ENCODE data around the gene HSPBP1. TPM values are rescaled to one million over a fixed set of nuclear protein-coding genes. Genes with fewer than 3 reads are reported as not detected.

HSPBP1 gene
- total RNA-seq, 1 experiment from 2014 or later, result 63.0 TPM

DNA sequence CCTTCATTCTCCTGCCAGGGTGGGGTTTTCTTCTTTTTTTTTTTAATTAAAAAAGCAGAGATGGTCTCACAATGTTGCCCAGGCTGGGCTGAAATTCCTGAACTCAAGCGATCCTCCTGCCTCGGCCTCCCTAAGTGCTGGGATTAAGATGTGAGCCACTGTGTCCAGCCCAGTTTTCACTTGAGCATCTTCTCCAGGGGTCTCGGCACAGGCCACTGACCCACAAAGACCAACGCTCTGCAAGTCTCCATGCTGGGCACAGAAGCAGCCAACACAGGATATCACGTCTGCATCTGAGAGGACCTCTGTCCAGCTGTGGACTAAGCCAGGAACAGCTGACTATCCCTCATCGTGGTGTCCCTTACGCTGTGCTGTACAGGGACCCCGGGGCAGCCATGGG is 41.9 kb downstream of the HSPBP1 start:
- DNase-seq (ENCODE audit: low read depth, low spot score) (no peak), ATAC-seq (no peak)
- no peak overlapping the region for H3K9ac ChIP-seq (ENCODE audit: low read length)
- no TSS peak for BruUV-seq (replicated peaks)
- TF ChIP-seq TCF7L2 (IDR thresholded peaks at IDR 0.05; ENCODE audit: borderline replicate concordance, extremely low read depth, insufficient read depth, insufficient read length) (no peak), CEBPB (IDR thresholded peaks at IDR 0.05; ENCODE audit: low read depth) (no peak), SP1 (IDR thresholded peaks at IDR 0.05; ENCODE audit: low read depth) (no peak), RAD21 (IDR thresholded peaks at IDR 0.05; ENCODE audit: low read depth) (no peak), ZNF274 (IDR thresholded peaks at IDR 0.05; ENCODE audit: low read depth, low read length) (no peak), SRF (IDR thresholded peaks at IDR 0.05; ENCODE audit: low read depth) (no peak), FOSL1 (IDR thresholded peaks at IDR 0.05; ENCODE audit: low read depth) (no peak), ELF1 (IDR thresholded peaks at IDR 0.05; ENCODE audit: borderline replicate concordance, low read depth) (no peak), JUND (IDR thresholded peaks at IDR 0.05) (no peak), POLR2A (IDR thresholded peaks at IDR 0.05; ENCODE audit: borderline replicate concordance, extremely low read depth, insufficient read depth, insufficient read length) (no peak), SIN3A (IDR thresholded peaks at IDR 0.05; ENCODE audit: low read depth) (no peak), EZH2phosphoT487 (IDR thresholded peaks at IDR 0.05; ENCODE audit: borderline replicate concordance) (no peak), CBX3 (IDR thresholded peaks at IDR 0.05; ENCODE audit: low read depth) (no peak)
- TF ChIP-seq, protein P1, sequence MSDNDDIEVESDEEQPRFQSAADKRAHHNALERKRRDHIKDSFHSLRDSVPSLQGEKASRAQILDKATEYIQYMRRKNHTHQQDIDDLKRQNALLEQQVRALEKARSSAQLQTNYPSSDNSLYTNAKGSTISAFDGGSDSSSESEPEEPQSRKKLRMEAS (IDR thresholded peaks at IDR 0.05), result no peak
- TF ChIP-seq, protein P2, sequence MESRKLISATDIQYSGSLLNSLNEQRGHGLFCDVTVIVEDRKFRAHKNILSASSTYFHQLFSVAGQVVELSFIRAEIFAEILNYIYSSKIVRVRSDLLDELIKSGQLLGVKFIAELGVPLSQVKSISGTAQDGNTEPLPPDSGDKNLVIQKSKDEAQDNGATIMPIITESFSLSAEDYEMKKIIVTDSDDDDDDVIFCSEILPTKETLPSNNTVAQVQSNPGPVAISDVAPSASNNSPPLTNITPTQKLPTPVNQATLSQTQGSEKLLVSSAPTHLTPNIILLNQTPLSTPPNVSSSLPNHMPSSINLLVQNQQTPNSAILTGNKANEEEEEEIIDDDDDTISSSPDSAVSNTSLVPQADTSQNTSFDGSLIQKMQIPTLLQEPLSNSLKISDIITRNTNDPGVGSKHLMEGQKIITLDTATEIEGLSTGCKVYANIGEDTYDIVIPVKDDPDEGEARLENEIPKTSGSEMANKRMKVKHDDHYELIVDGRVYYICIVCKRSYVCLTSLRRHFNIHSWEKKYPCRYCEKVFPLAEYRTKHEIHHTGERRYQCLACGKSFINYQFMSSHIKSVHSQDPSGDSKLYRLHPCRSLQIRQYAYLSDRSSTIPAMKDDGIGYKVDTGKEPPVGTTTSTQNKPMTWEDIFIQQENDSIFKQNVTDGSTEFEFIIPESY (IDR thresholded peaks at IDR 0.05; ENCODE audit: extremely low read depth, insufficient replicate concordance, low read length), result no peak
- TF ChIP-seq, protein P3, sequence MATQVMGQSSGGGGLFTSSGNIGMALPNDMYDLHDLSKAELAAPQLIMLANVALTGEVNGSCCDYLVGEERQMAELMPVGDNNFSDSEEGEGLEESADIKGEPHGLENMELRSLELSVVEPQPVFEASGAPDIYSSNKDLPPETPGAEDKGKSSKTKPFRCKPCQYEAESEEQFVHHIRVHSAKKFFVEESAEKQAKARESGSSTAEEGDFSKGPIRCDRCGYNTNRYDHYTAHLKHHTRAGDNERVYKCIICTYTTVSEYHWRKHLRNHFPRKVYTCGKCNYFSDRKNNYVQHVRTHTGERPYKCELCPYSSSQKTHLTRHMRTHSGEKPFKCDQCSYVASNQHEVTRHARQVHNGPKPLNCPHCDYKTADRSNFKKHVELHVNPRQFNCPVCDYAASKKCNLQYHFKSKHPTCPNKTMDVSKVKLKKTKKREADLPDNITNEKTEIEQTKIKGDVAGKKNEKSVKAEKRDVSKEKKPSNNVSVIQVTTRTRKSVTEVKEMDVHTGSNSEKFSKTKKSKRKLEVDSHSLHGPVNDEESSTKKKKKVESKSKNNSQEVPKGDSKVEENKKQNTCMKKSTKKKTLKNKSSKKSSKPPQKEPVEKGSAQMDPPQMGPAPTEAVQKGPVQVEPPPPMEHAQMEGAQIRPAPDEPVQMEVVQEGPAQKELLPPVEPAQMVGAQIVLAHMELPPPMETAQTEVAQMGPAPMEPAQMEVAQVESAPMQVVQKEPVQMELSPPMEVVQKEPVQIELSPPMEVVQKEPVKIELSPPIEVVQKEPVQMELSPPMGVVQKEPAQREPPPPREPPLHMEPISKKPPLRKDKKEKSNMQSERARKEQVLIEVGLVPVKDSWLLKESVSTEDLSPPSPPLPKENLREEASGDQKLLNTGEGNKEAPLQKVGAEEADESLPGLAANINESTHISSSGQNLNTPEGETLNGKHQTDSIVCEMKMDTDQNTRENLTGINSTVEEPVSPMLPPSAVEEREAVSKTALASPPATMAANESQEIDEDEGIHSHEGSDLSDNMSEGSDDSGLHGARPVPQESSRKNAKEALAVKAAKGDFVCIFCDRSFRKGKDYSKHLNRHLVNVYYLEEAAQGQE (IDR thresholded peaks at IDR 0.05; ENCODE audit: low read depth), result no peak
- TF ChIP-seq, protein P4, sequence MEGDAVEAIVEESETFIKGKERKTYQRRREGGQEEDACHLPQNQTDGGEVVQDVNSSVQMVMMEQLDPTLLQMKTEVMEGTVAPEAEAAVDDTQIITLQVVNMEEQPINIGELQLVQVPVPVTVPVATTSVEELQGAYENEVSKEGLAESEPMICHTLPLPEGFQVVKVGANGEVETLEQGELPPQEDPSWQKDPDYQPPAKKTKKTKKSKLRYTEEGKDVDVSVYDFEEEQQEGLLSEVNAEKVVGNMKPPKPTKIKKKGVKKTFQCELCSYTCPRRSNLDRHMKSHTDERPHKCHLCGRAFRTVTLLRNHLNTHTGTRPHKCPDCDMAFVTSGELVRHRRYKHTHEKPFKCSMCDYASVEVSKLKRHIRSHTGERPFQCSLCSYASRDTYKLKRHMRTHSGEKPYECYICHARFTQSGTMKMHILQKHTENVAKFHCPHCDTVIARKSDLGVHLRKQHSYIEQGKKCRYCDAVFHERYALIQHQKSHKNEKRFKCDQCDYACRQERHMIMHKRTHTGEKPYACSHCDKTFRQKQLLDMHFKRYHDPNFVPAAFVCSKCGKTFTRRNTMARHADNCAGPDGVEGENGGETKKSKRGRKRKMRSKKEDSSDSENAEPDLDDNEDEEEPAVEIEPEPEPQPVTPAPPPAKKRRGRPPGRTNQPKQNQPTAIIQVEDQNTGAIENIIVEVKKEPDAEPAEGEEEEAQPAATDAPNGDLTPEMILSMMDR (IDR thresholded peaks at IDR 0.05 in 2 of 3, conservative IDR thresholded peaks at IDR 0.05 in 1 of 3; ENCODE audit: borderline replicate concordance in 1 of 3, insufficient read depth in 1 of 3, low read depth in 2 of 3, low read length in 2 of 3), result no peak
- POLR2A ChIA-PET, result no interaction called here
- peaks cover 43 to 50% of the 10 kb centered on the region in 2 experiments for H3K36me3 ChIP-seq (ENCODE audit: control insufficient read depth in 1 of 2, insufficient read depth in 2 of 2, low read length in 2 of 2)
- no peak overlapping the region for H3K4me3 ChIP-seq (replicated peaks in 1 of 2; ENCODE audit: low read depth in 1 of 2, low read length in 2 of 2)
- H3K4me1 ChIP-seq (ENCODE audit: control insufficient read depth in 1 of 2, insufficient read depth in 2 of 2, low read length in 2 of 2), result no peaks in the 10 kb centered on the region
- CTCF ChIA-PET, result no interaction called here
- no peaks in the 10 kb centered on the region for H4K20me1 ChIP-seq (ENCODE audit: insufficient read depth)
- H3K9me3 ChIP-seq (ENCODE audit: control insufficient read depth in 1 of 2, insufficient read depth in 1 of 2, low read depth in 1 of 2, low read length in 2 of 2), result no peaks in the 10 kb centered on the region
- no peak overlapping the region for H3K4me2 ChIP-seq (ENCODE audit: low read length)
- intact Hi-C loops (cut with micrococcal nuclease), result no loop called here
- RAD21 ChIA-PET (ENCODE audit: low non-redundant PET in 1 of 2, low total read pairs in 2 of 2, uncharacterized antibody in 2 of 2, unreplicated experiment in 2 of 2), result no interaction called here
- H3K9me2 ChIP-seq (ENCODE audit: insufficient read depth), result no peaks in the 10 kb centered on the region
- H3K27ac ChIP-seq (ENCODE audit: low read depth, low read length), result no peak overlapping the region
- no peak overlapping the region for H2AFZ ChIP-seq (ENCODE audit: low read depth, low read length, poor library complexity, severe bottlenecking)
- no peaks in the 10 kb centered on the region for H3K27me3 ChIP-seq (ENCODE audit: insufficient read depth, low read length)
- peaks cover 8% of the 10 kb centered on the region; the same call in 1 of the 2 replicates for H3K79me2 ChIP-seq (ENCODE audit: insufficient read depth, low read length)
